Heart left ventricle (tissue), 13 donors: Measurements from ENCODE around the gene MED12L.
"Not testable (repeated sequence)": the region's sequence is repeated elsewhere in the genome, so short reads cannot be mapped to it uniquely, and the experiment has no call there.

ENCODE experiments used
- CTCF ChIP-seq, 12 donors: fragments of 200-600 bp; sonication (generic) in 4 of 12; IDR thresholded peaks; one replicate each; pipeline versions ENCODE4 v1.5.0 to v1.8.0; 2018 to 2022; ENCODE audit warnings: antibody characterized with exemption in 12 of 12, mild to moderate bottlenecking in 5 of 12
- POLR2A ChIP-seq, 2 donors: fragments of 450-650 bp; IDR thresholded peaks; one replicate each; pipeline ENCODE4 v1.6.1; 2017; ENCODE audit warnings: antibody characterized with exemption in 2 of 2, mild to moderate bottlenecking in 2 of 2, moderate library complexity in 2 of 2
- donor health status: ischemic (EF 13 %, LVEDD 7.1; RV severe dilation, severe dysfunction).
- donor health status: DM: no; HTN: yes; CAD: no.
- donor health status: DM: no; HTN: no; CAD: no.
- donor health status: ischemic (EF 25% LVEDD 6.9; RV normal size, moderate dysfunction).
- donor health status: ischemic (EF 25% LVEDD 5.7; RV mildly dilated, moderate dysfunction).
- donor health status: ischemic (EF 35%, LVEDD 5.7; RV mildly dilated, moderate dysfunction).
- donor health status: nonischemic (EF 11% LVEDD 7.7; RV severe dilation, severe dysfunction).
- donor health status: DM: yes; HTN: yes; CAD: no.
- donor health status: PGD.
- donor health status: ischemic (EF 29% LVEDD 5.4; RV normal size, mild dysfunction).
- donor health status: nonischemic (EF 23%, LVEDD 6.1; RV moderate dilation, normal function).

DNA sequence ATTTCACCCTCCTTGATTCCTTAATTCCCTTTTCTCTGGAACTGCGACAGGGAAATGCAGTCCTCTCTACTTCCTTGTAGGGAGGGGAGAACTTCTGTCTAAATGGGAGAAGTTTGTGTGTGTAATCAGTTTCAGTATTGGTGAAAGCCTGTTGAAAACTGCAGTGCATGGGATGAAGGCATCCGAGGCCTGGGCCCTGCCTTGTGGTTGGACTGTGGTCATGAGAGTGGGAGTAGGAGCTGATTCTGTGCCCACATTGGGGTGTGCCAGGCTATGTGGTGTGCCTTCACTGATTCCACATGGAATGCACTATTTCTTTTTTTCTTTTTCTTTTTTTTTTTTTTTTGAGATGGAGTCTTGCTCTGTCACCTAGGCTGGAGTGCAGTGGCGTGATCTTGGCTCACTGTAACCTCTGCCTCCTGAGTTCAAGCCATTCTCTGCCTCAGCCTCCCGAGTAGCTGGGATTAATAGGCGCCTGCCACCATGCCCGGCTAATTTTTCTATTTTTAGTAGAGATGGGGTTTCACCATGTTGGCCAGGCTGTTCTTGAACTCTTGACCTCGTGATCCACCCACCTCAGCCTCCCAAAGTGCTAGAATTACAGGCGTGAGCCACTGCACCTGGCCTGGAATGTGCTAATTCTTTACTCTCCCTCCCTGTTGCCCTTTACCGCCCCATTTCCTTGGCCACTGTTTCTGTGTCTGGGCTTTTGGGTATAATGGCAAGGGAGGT is 84.7 kb downstream of the MED12L start:
- not testable (repeated sequence) for TF ChIP-seq CTCF, POLR2A (IDR thresholded peaks at IDR 0.05)
